ENCODE measurements around the gene TRIP11. TPM values are rescaled to one million over a fixed set of nuclear protein-coding genes. Genes with fewer than 3 reads are reported as not detected.
"Not testable (repeated sequence)": the region's sequence is repeated elsewhere in the genome, so short reads cannot be mapped to it uniquely, and the experiment has no call there.

TRIP11 gene
- polyA plus RNA-seq, 1 donor from 2014 or later = 8.8 TPM

DNA sequence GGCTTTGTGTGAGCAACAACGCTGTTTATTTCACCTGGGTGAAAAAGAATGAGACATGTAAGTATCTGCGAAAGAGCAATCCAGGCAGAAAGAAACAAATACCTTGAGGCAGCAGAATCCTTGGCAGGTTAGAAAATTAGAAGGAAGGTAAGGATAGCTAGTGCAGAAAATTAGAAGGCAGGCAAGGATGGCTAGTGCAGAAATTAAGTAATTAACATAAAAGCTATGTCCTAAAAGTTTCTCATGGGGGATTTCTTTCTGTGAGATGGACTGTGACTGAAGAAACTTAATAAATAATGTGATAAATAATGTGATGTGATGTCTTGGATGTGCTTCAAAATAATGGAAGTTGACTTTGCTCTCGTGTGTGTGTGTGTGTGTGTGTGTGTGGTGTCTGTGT, 9.9 kb upstream of the TRIP11 start:
- H3K36me3 ChIP-seq (ENCODE audit: insufficient read depth, low read length) = no peaks in the 10 kb centered on the region
- no peaks in the 10 kb centered on the region for H3K27me3 ChIP-seq (ENCODE audit: insufficient read depth, low read depth, low read length)
- H2AFZ ChIP-seq (ENCODE audit: low read depth, low read length) = no peak overlapping the region
- no peaks in the 10 kb centered on the region for H3K9me2 ChIP-seq (ENCODE audit: insufficient read depth, low read length)
- H4K20me1 ChIP-seq (ENCODE audit: insufficient read depth) = no peaks in the 10 kb centered on the region
- no peak overlapping the region for H3K27ac ChIP-seq (ENCODE audit: low read length)
- H3K79me2 ChIP-seq (replicated peaks; ENCODE audit: insufficient read depth, low read length) = no peaks in the 10 kb centered on the region
- no peak overlapping the region for H3K9ac ChIP-seq (ENCODE audit: low read length)
- no peak overlapping the region for H3K4me3 ChIP-seq (ENCODE audit: low read length)
- H3F3A ChIP-seq (ENCODE audit: insufficient read depth, low read length, poor library complexity, severe bottlenecking) = no peaks in the 10 kb centered on the region
- H3K9me3 ChIP-seq (ENCODE audit: low read length) = no peaks in the 10 kb centered on the region
- no peak overlapping the region for H3K4me2 ChIP-seq (ENCODE audit: low read length)
- TF ChIP-seq EP300 (conservative IDR thresholded peaks at IDR 0.05; ENCODE audit: poor library complexity, severe bottlenecking) = no peak
- TF ChIP-seq, protein P1, sequence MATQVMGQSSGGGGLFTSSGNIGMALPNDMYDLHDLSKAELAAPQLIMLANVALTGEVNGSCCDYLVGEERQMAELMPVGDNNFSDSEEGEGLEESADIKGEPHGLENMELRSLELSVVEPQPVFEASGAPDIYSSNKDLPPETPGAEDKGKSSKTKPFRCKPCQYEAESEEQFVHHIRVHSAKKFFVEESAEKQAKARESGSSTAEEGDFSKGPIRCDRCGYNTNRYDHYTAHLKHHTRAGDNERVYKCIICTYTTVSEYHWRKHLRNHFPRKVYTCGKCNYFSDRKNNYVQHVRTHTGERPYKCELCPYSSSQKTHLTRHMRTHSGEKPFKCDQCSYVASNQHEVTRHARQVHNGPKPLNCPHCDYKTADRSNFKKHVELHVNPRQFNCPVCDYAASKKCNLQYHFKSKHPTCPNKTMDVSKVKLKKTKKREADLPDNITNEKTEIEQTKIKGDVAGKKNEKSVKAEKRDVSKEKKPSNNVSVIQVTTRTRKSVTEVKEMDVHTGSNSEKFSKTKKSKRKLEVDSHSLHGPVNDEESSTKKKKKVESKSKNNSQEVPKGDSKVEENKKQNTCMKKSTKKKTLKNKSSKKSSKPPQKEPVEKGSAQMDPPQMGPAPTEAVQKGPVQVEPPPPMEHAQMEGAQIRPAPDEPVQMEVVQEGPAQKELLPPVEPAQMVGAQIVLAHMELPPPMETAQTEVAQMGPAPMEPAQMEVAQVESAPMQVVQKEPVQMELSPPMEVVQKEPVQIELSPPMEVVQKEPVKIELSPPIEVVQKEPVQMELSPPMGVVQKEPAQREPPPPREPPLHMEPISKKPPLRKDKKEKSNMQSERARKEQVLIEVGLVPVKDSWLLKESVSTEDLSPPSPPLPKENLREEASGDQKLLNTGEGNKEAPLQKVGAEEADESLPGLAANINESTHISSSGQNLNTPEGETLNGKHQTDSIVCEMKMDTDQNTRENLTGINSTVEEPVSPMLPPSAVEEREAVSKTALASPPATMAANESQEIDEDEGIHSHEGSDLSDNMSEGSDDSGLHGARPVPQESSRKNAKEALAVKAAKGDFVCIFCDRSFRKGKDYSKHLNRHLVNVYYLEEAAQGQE (IDR thresholded peaks at IDR 0.05; ENCODE audit: borderline replicate concordance) = no peak
- TF ChIP-seq, protein P2, sequence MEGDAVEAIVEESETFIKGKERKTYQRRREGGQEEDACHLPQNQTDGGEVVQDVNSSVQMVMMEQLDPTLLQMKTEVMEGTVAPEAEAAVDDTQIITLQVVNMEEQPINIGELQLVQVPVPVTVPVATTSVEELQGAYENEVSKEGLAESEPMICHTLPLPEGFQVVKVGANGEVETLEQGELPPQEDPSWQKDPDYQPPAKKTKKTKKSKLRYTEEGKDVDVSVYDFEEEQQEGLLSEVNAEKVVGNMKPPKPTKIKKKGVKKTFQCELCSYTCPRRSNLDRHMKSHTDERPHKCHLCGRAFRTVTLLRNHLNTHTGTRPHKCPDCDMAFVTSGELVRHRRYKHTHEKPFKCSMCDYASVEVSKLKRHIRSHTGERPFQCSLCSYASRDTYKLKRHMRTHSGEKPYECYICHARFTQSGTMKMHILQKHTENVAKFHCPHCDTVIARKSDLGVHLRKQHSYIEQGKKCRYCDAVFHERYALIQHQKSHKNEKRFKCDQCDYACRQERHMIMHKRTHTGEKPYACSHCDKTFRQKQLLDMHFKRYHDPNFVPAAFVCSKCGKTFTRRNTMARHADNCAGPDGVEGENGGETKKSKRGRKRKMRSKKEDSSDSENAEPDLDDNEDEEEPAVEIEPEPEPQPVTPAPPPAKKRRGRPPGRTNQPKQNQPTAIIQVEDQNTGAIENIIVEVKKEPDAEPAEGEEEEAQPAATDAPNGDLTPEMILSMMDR (IDR thresholded peaks at IDR 0.05; ENCODE audit: poor library complexity, severe bottlenecking) = no peak
- TF ChIP-seq TAF1 (IDR thresholded peaks at IDR 0.05; ENCODE audit: low read depth) = no peak
- no peak for TF ChIP-seq RAD21 (conservative IDR thresholded peaks at IDR 0.05)
- no peak for TF ChIP-seq MXI1 (conservative IDR thresholded peaks at IDR 0.05; ENCODE audit: poor library complexity, severe bottlenecking)
- TF ChIP-seq POLR2AphosphoS5 (IDR thresholded peaks at IDR 0.05) = no peak
- no peak for TF ChIP-seq EZH2 (IDR thresholded peaks at IDR 0.05; ENCODE audit: borderline replicate concordance, insufficient read depth, low read length, poor library complexity, severe bottlenecking)
- TF ChIP-seq SMC3 (conservative IDR thresholded peaks at IDR 0.05; ENCODE audit: poor library complexity) = no peak

DNA sequence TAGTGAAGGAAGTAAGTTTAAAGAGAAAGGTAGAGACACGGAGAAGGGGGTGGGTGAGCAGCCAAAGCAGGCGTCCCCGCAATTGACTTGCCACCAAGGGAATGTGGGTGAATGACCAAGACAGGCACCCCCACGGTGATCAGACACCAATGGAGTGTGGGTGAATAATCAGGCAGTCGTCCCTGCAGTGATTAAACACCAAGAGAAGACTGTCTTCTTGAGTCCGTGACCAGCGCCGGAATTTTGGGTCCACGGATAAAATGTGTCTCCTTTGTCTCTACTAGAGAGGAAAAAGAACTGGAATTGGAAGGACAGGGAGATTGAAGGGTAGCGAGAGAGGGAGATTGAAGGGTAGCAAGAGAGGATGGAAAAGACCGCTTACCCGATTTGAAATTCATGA, 9.4 kb upstream of the TRIP11 start:
- not testable (repeated sequence) for H3K79me2 ChIP-seq (replicated peaks; ENCODE audit: insufficient read depth, low read length); H3K4me3 ChIP-seq (ENCODE audit: low read length); H3K9me3 ChIP-seq (ENCODE audit: low read length); H4K20me1 ChIP-seq (ENCODE audit: insufficient read depth); H3K27me3 ChIP-seq (ENCODE audit: insufficient read depth, low read depth, low read length); H3K36me3 ChIP-seq (ENCODE audit: insufficient read depth, low read length); H3K4me2 ChIP-seq (ENCODE audit: low read length); H3K27ac ChIP-seq (ENCODE audit: low read length); H2AFZ ChIP-seq (ENCODE audit: low read depth, low read length); H3K9ac ChIP-seq (ENCODE audit: low read length); H3K9me2 ChIP-seq (ENCODE audit: insufficient read depth, low read length); H3F3A ChIP-seq (ENCODE audit: insufficient read depth, low read length, poor library complexity, severe bottlenecking)

DNA sequence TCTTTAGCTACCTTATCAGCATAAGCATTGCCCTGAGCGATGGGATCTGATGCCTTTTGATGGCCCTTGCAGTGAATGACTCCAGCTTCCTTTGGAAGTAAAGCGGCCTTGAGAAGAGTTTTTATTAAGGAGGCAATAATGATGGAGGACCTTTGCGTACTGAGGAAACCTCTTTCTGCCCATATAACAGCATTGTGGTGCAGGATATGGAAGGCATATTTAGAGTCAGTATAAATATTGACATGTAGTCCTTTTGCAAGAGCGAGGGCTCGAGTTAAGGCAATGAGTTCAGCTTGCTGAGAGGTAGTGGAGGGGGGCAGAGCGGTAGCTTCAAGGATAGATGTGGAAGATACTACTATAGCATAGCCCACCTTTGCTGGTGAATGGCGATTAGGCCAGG, 6.0 kb upstream of the TRIP11 start:
- H2AFZ ChIP-seq (ENCODE audit: low read depth, low read length); H4K20me1 ChIP-seq (ENCODE audit: insufficient read depth); H3K9ac ChIP-seq (ENCODE audit: low read length); H3K79me2 ChIP-seq (replicated peaks; ENCODE audit: insufficient read depth, low read length); H3K27me3 ChIP-seq (ENCODE audit: insufficient read depth, low read depth, low read length); H3K9me3 ChIP-seq (ENCODE audit: low read length); H3K9me2 ChIP-seq (ENCODE audit: insufficient read depth, low read length); H3K36me3 ChIP-seq (ENCODE audit: insufficient read depth, low read length); H3K27ac ChIP-seq (ENCODE audit: low read length); H3K4me2 ChIP-seq (ENCODE audit: low read length); H3K4me3 ChIP-seq (ENCODE audit: low read length); H3F3A ChIP-seq (ENCODE audit: insufficient read depth, low read length, poor library complexity, severe bottlenecking): not testable (repeated sequence)

DNA sequence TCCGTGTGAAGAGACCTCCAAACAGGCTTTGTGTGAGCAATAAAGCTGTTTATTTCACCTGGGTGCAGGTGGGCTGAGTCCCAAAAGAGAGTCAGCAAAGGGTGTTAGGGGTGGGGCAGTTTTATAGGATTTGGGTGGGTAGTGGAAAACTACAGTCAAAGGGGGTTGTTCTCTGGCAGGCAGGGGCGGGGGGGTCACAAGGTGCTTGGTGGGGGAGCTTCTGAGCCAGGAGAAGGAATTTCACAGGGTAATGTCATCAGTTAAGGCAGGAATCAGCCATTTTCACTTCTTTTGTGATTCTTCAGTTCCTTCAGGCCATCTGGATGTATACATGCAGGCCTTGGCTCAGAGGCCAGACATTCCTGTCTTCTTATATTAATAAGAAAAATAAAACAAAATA, 1.9 kb upstream of the TRIP11 start:
- H3K9ac ChIP-seq (ENCODE audit: low read length); H3K9me3 ChIP-seq (ENCODE audit: low read length); H3K27me3 ChIP-seq (ENCODE audit: insufficient read depth, low read depth, low read length); H4K20me1 ChIP-seq (ENCODE audit: insufficient read depth); H3K4me3 ChIP-seq (ENCODE audit: low read length); H3K4me2 ChIP-seq (ENCODE audit: low read length); H3K36me3 ChIP-seq (ENCODE audit: insufficient read depth, low read length); H3F3A ChIP-seq (ENCODE audit: insufficient read depth, low read length, poor library complexity, severe bottlenecking); H2AFZ ChIP-seq (ENCODE audit: low read depth, low read length); H3K9me2 ChIP-seq (ENCODE audit: insufficient read depth, low read length): not testable (repeated sequence)
- peak overlapping the region; percentile 88 for H3K27ac ChIP-seq (ENCODE audit: low read length)
- H3K79me2 ChIP-seq (replicated peaks; ENCODE audit: insufficient read depth, low read length) = peaks cover 28% of the 10 kb centered on the region

All from neural cell (in vitro differentiated cells).